Lung (tissue), 12 donors: ENCODE measurements around the gene TTLL5. TPM values are rescaled to one million over a fixed set of nuclear protein-coding genes. Genes with fewer than 3 reads are reported as not detected.

Source experiments
- ATAC-seq: fragments of 200-7000 bp; cut with Tn5 transposase; one replicate; pipeline ENCODE4 v1.9.1; 2020; ENCODE audit warnings: moderate number of reproducible peaks; ENCODE audit not compliant: insufficient read depth, low FRiP score
- DNase-seq, 3 donors: peaks; one replicate each; pipeline ENCODE4 v3.0.0-alpha.2; 2013 to 2017
- H3K27ac ChIP-seq, 2 donors: one replicate each; pipeline ENCODE4 v1.5.1; 2013; ENCODE audit warnings: mild to moderate bottlenecking in 2 of 2, moderate library complexity in 2 of 2, control low read depth in 1 of 2, inconsistent platforms in 1 of 2, low read depth in 1 of 2, low read length in 1 of 2
- H3K27me3 ChIP-seq, 3 donors: one replicate each; pipeline ENCODE4 v1.5.1; 2013; ENCODE audit warnings: low read length in 2 of 3; ENCODE audit not compliant: control insufficient read depth in 3 of 3, insufficient read depth in 3 of 3
- H3K36me3 ChIP-seq, 4 donors: one replicate each; pipeline ENCODE4 v1.5.1; 2013; ENCODE audit warnings: low read length in 4 of 4, mild to moderate bottlenecking in 1 of 4, moderate library complexity in 1 of 4; ENCODE audit not compliant: control insufficient read depth in 4 of 4, insufficient read depth in 4 of 4
- H3K4me1 ChIP-seq, 5 donors: one replicate each; pipeline ENCODE4 v1.5.1; 2013; ENCODE audit warnings: low read length in 5 of 5, mild to moderate bottlenecking in 2 of 5, moderate library complexity in 1 of 5; ENCODE audit not compliant: control insufficient read depth in 5 of 5, insufficient read depth in 5 of 5
- H3K4me3 ChIP-seq: one replicate; pipeline ENCODE4 v1.5.1; 2013; ENCODE audit warnings: mild to moderate bottlenecking, control low read depth, moderate library complexity
- H3K9ac ChIP-seq, 2 donors: one replicate each; pipeline ENCODE4 v1.5.1; 2013; ENCODE audit warnings: low read length in 2 of 2, control low read depth in 1 of 2; ENCODE audit not compliant: insufficient read depth in 1 of 2
- H3K9me3 ChIP-seq, 4 donors: one replicate each; pipeline ENCODE4 v1.5.1; 2013; ENCODE audit warnings: low read length in 3 of 4, mild to moderate bottlenecking in 1 of 4, moderate library complexity in 1 of 4; ENCODE audit not compliant: control insufficient read depth in 4 of 4, insufficient read depth in 3 of 4
- WGBS, 2 donors: extraction: QIAGEN DNeasy Blood & Tissue Kit; methylation state at CpG; one replicate each; pipeline ENCODE4 v1.1.7; 2013; 5-methylcytosine and 5-hydroxymethylcytosine counted together
- polyA plus RNA-seq, 2 donors: library from polyadenylated mRNA; stranded (reverse); fragments of 200-250 nt; gene quantifications; one replicate each; pipeline ENCODE4 v1.2.1, GENCODE V29; 2013
- total RNA-seq, 2 donors: library from RNA; depleted of rRNA in 1 of 2; stranded (reverse); fragments of >200 nt in 1 of 2; gene quantifications; one replicate each; pipeline ENCODE4 v1.2.1, GENCODE V29; 2014 to 2021
- TF ChIP-seq, protein P1 (sequence below): IDR thresholded peaks from 2 replicates; pipeline ENCODE4 v1.5.1; 2012; ENCODE audit warnings: mild to moderate bottlenecking; ENCODE audit errors: control extremely low read depth, extremely low read depth
- donor health status: control.
- donor health status: control.
- donor health status: Bipolar disorder and iron deficiency.
- donor health status: healthy.
- donor health status: DM: yes; HTN: yes; CAD: no.

The TTLL5 gene
- total and polyA plus RNA-seq, 4 donors, result 10.3 to 58.6 (median 28.8) TPM

DNA sequence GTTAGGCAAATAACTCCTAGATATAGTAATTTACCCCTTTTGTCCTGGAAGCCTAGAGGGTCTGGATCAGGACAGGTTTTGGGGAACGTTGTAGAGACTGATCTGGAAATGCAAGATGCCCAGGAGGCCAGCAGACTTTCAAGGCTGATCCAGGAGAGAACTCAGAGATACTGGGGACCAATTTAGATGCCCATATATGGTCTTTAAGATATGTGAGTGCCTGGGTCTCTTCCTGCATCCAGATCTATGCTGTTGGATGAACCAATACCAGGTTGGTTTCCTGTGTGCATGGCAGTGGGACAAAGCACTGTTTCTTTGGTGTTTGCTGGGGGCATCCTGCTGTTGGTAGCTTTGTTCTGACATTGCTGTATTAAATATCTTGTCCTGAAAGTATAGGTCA is 5.8 kb upstream of the TTLL5 start:
- Histone ChIP-seq H3K27me3 (no peaks in the 10 kb centered on the region), H3K9me3 (no peaks in the 10 kb centered on the region), H3K27ac (no peak overlapping the region), H3K9ac (no peak overlapping the region), H3K4me3 (no peak overlapping the region), H3K36me3 (peaks cover 4 to 41% (median 34%) of the 10 kb centered on the region in 4 donors), H3K4me1 (peaks cover 0 to 7% (median 0%) of the 10 kb centered on the region in 5 donors)
- TF ChIP-seq, protein P1, sequence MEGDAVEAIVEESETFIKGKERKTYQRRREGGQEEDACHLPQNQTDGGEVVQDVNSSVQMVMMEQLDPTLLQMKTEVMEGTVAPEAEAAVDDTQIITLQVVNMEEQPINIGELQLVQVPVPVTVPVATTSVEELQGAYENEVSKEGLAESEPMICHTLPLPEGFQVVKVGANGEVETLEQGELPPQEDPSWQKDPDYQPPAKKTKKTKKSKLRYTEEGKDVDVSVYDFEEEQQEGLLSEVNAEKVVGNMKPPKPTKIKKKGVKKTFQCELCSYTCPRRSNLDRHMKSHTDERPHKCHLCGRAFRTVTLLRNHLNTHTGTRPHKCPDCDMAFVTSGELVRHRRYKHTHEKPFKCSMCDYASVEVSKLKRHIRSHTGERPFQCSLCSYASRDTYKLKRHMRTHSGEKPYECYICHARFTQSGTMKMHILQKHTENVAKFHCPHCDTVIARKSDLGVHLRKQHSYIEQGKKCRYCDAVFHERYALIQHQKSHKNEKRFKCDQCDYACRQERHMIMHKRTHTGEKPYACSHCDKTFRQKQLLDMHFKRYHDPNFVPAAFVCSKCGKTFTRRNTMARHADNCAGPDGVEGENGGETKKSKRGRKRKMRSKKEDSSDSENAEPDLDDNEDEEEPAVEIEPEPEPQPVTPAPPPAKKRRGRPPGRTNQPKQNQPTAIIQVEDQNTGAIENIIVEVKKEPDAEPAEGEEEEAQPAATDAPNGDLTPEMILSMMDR, result no peak
- 0% methylated on average over 1 of the region's 1 CpG for WGBS, 2 donors
- no peak for ATAC-seq
- no peak for DNase-seq

DNA sequence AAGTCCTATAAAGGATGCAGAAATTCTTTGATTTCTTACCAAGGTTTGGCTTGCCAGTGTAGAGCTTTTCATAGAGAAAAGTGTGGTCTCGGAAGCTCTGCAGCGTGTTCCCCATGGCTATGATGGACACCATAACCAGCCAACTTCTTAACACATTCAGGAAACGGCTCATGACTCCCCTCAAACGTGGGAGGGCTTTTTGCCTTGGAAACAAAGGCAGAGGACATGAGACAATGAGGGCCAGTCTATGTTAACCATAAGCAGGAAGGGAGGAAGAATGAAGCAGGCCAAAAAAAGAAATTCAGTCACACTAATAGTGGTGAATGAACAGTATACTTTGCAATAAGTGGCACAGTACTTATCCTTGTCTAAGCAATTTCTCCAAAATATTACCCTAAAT is 3.7 kb upstream of the TTLL5 start:
- ATAC-seq (no peak), DNase-seq (no peak)
- H3K27me3 ChIP-seq, result no peaks in the 10 kb centered on the region
- H3K9me3 ChIP-seq, result no peaks in the 10 kb centered on the region
- peaks cover 2 to 28% (median 18%) of the 10 kb centered on the region in 4 donors for H3K36me3 ChIP-seq
- no peak overlapping the region for H3K9ac ChIP-seq
- no peak overlapping the region for H3K27ac ChIP-seq
- TF ChIP-seq, protein P1, result no peak
- no peak overlapping the region for H3K4me3 ChIP-seq
- H3K4me1 ChIP-seq, result peaks cover 0 to 15% (median 3%) of the 10 kb centered on the region in 5 donors
- WGBS, 2 donors, result 79% methylated on average over 4 of the region's 4 CpGs

GRCh38 chr14:75658957-75659356 is 2.1 kb upstream of the TTLL5 start:
- no peaks in the 10 kb centered on the region for H3K9me3 ChIP-seq
- DNase-seq (no peak), ATAC-seq (no peak)
- H3K27me3 ChIP-seq, result no peaks in the 10 kb centered on the region
- peaks cover 2 to 28% (median 17%) of the 10 kb centered on the region in 4 donors for H3K36me3 ChIP-seq
- H3K4me1 ChIP-seq, result peaks cover 0 to 15% (median 3%) of the 10 kb centered on the region in 5 donors
- TF ChIP-seq, protein P1, result no peak
- no peak overlapping the region for H3K9ac ChIP-seq
- no peak overlapping the region for H3K4me3 ChIP-seq
- 99 to 100% methylated on average over 2 of the region's 2 CpGs for WGBS, 2 donors
- no peak overlapping the region for H3K27ac ChIP-seq

GRCh38 chr14:75660238-75660629 is 812 bp upstream of the TTLL5 start:
- DNase-seq (no peak), ATAC-seq (no peak)
- peaks cover 2 to 22% (median 8%) of the 10 kb centered on the region in 4 donors for H3K36me3 ChIP-seq

More at GRCh38 chr14:75660238-75660629, 812 bp upstream of the TTLL5 start:
- Histone ChIP-seq H3K4me3 (peak overlapping the region; percentile 39), H3K4me1 (peaks cover 0 to 15% (median 3%) of the 10 kb centered on the region in 5 donors), H3K27ac (peak overlapping the region; percentile 92 to 98), H3K9me3 (no peaks in the 10 kb centered on the region), H3K9ac (peak overlapping the region; percentile 34 to 89), H3K27me3 (no peaks in the 10 kb centered on the region)
- 13 to 20% methylated on average over 4 of the region's 4 CpGs for WGBS, 2 donors
- TF ChIP-seq, protein P1, result no peak
